GM18520 (cell line): Measurements from ENCODE around the gene ALDH1A2.
"Not testable (repeated sequence)": the region's sequence is repeated elsewhere in the genome, so short reads cannot be mapped to it uniquely, and the experiment has no call there.

Experiments used
- ATAC-seq: cut with Tn5 transposase; IDR thresholded peaks from one replicate; pipeline ENCODE4 v1.9.1; 2021; ENCODE audit not compliant: unreplicated experiment

ALDH1A2 gene

GRCh38 chr15:58043192-58043903 is 22.2 kb downstream of the ALDH1A2 start:
- ATAC-seq: no peak

- no peak for ATAC-seq
Observed at GRCh38 chr15:58042006-58042405, 23.5 kb downstream of the ALDH1A2 start.

GRCh38 chr15:58040150-58040549 is 25.4 kb downstream of the ALDH1A2 start:
- ATAC-seq: no peak

- no peak for ATAC-seq
Observed at GRCh38 chr15:58039079-58040035, 26.2 kb downstream of the ALDH1A2 start.

- no peak for ATAC-seq
Observed at GRCh38 chr15:58038426-58039078, 27.0 kb downstream of the ALDH1A2 start.

GRCh38 chr15:58037723-58038301 is 27.7 kb downstream of the ALDH1A2 start:
- no peak for ATAC-seq

- ATAC-seq: no peak
Observed at GRCh38 chr15:58036579-58036978, 28.9 kb downstream of the ALDH1A2 start.

- not testable (repeated sequence) for ATAC-seq
Observed at GRCh38 chr15:58028392-58028791, 37.1 kb downstream of the ALDH1A2 start.

- ATAC-seq: no peak
Observed at GRCh38 chr15:58026552-58026951, 39.0 kb downstream of the ALDH1A2 start.

- no peak for ATAC-seq
Observed at GRCh38 chr15:58026051-58026450, 39.5 kb downstream of the ALDH1A2 start.

GRCh38 chr15:58021332-58022230 is 43.9 kb downstream of the ALDH1A2 start:
- no peak for ATAC-seq

- ATAC-seq: no peak
Observed at GRCh38 chr15:58019503-58020376, 45.8 kb downstream of the ALDH1A2 start.

- no peak for ATAC-seq
Observed at GRCh38 chr15:58017869-58018268, 47.6 kb downstream of the ALDH1A2 start.

GRCh38 chr15:58016581-58017175 is 48.8 kb downstream of the ALDH1A2 start:
- ATAC-seq: no peak

- ATAC-seq: no peak
Observed at GRCh38 chr15:58015565-58015964, 49.9 kb downstream of the ALDH1A2 start.

- no peak for ATAC-seq
Observed at GRCh38 chr15:58014470-58014869, 51.0 kb downstream of the ALDH1A2 start.

- no peak for ATAC-seq
Observed at GRCh38 chr15:58014040-58014439, 51.5 kb downstream of the ALDH1A2 start.

- no peak for ATAC-seq
Observed at GRCh38 chr15:58010983-58011382, 54.5 kb downstream of the ALDH1A2 start.

GRCh38 chr15:58003810-58004209 is 61.7 kb downstream of the ALDH1A2 start:
- no peak for ATAC-seq
